Stimulated activated CD4-positive, alpha-beta T cell treated with anti-CD3 and anti-CD28 coated beads, Interleukin-4, amount 100 ng/mL, for 24 hours (primary cell): ENCODE results near the gene SUN3.

Source experiments
- DNase-seq: peaks from one replicate; pipeline ENCODE4 v3.0.0-alpha.2; 2020

Gene SUN3

DNA sequence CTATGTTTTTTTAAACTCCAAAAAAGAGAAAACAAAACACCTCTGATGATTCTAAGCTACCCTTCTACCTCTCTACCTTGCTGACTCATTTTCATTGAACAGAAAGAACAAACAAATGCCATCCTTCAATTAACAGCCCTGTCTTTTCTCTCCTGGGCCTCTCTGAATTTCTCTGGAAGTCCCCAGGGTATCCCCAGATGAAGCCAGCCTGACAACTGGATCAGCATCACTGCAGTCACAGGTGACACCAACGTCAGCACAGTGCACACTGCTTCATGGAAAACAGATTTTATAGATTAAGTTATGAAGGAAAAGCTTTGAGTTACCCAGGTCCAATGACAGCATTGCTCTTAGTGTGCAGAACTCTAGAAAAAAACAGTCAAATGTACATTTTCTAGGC, 55.2 kb downstream of the SUN3 start:
- DNase-seq, result no peak

DNA sequence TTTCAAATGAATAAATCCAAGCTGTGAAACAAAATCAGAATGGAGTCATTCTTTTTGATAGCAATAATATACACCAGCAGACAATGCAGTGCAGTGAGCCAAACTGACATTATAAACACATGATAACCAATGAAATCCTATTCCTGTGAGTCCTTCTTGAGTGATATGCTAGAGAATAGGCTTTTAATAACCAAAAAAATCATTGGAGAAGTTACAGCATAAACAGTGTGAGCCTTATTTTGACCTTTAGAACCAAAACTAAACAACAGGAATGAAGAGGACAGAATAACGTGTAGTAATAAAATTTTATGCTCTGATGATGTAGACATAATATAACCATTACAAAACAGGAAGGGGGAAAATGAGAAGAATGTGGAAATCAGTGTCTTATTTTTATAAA, 58.1 kb downstream of the SUN3 start:
- DNase-seq, result no peak

DNA sequence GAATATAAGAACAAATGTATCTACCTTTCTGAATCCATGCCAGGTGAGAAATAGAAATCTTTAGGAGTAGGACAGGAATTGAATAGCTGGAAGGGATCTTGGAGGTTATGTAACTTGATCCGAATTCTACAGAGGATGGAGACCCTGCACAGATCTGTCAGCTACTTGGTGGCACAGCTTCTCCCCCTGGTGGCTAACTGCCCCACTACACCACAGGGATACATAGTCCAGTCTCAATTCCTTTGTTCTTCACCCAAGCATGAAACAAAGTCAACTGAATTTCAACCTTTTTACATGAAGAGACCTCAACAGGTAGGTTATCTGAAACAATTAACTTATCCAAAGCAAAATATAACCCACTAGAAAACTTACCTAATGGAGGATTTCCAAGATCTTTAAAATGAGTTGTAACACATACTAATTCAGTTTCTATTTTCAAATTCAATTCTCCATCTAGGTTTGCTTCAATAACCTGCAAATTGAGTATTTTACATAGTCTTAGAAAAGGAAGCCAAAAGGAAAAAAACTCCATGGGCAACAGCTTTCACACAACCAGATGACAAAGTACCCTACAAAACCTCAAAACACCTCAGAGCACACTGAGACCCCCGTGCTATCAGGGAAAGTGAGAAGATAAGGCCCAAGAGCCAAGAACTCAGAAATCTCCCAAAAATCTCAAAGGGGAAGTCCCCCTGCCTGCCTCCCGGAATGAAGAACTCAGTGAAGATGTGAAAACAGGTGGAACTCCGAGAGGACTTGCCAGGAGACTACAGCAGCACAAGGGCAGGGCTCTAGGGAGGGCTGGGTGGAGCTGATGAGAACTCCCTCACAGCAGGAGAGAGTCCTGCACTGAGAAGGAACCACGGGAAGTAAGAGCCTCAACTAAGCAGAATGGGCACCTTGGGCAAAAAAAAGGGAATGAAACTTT, 59.8 kb downstream of the SUN3 start:
- DNase-seq, result peak; percentile 61

DNA sequence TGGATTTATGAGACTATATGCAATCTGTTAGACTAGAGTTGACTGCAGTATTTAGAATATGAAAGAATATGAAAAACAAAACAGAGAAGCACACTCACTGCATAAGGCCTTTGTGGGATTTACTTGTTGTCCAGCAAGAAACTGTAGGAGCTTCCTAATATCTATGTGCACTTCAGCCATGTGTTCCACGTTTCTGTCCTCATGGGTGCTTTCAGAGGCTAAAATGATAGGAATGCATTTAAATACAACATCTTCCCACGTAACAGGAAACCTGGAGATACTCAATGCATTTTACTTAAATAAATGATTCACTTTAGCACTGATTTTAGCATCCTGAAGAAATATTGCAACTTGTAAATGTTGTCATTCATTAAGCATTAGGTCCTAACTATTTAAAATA, 61.2 kb downstream of the SUN3 start:
- DNase-seq, result no peak

- DNase-seq, result no peak
These were observed 61.8 kb downstream of the SUN3 start for GRCh38 chr7:47967123-47967522.

- no peak for DNase-seq
These were observed 63.5 kb downstream of the SUN3 start for GRCh38 chr7:47965456-47965855.

DNA sequence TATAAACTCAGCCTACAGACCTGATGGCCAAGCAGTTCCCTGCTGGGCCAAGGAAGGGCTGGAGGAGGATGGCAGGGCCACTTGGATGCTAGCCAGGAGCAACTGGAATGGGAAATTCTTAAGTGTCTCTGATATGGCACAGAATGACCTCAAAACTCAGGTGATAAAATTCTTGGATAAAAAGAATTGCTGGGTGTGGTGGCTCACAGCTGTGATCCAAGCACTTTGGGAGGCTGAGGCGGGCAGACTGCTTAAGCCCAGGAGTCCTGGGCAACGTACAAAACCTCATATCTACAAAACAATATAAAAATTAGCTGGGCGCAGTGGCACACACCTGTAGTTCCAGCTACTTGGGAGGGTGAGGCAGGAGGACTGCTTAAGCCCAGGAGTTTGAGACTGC, 66.6 kb downstream of the SUN3 start:
- no peak for DNase-seq

DNA sequence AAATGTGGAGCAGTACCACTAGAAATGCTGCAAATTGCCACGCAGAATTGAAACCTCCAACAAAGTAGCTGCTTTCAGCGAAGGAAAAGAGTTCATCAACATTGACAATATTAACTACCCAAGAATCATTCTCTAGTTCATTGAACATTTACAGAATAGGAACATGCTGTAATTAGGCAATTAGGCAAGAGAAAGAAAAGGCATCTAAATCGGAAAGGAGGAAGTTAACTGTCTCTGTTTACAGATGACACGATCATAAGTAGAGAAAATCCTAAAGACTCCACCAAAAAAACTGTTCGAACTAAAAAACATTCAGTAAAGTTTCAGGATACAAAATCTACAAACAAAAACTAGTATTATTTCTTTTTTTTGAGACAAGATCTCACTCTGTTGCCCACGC, 71.8 kb downstream of the SUN3 start:
- no peak for DNase-seq

- DNase-seq, result no peak
These were observed 72.7 kb downstream of the SUN3 start for GRCh38 chr7:47956220-47956619.

- no peak for DNase-seq
These were observed 74.5 kb downstream of the SUN3 start for GRCh38 chr7:47954231-47954911.

DNA sequence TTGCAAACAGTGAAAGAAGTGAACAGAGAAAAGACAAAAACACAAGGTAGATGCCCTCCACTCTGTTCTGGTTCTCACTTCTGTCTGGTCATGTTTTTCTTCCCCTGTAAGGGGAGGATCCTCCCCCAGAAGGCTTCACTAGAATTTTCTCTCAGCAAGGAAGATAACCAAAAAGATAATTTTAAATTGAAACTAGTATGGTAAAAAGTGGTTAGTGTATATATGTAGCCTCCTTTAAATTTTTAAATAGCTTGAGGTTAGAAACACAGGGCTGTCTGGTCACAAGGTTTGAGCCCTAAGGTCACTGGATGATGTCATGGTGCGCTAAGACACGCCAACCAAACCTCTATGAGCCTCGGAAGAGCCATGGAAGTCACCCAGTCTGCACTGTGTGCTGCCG, 75.1 kb downstream of the SUN3 start:
- DNase-seq, result no peak

- DNase-seq, result no peak
These were observed 76.7 kb downstream of the SUN3 start for GRCh38 chr7:47952224-47952623.

- no peak for DNase-seq
These were observed 77.5 kb downstream of the SUN3 start for GRCh38 chr7:47951374-47951773.

DNA sequence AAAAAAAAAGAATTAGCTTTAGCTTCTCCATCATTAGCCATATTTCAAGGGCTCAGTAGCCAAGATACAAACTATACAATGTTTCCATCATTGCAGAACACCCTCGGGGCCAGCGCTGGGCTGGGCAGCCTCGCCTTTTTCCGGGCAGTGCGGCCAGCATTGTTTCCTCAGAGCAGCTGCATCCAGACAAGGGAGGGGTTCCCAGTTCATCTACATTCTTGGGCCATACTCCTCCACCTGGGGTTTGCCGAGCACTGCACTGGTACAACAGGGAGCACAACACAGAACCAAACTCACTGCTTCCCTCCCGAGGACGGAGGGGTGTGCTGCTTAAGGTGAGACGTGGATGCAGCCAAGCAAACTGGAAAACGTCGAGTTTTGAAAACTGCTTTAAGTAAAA, 78.2 kb downstream of the SUN3 start:
- DNase-seq, result no peak

- no peak for DNase-seq
These were observed 79.2 kb downstream of the SUN3 start for GRCh38 chr7:47949703-47950102.

DNA sequence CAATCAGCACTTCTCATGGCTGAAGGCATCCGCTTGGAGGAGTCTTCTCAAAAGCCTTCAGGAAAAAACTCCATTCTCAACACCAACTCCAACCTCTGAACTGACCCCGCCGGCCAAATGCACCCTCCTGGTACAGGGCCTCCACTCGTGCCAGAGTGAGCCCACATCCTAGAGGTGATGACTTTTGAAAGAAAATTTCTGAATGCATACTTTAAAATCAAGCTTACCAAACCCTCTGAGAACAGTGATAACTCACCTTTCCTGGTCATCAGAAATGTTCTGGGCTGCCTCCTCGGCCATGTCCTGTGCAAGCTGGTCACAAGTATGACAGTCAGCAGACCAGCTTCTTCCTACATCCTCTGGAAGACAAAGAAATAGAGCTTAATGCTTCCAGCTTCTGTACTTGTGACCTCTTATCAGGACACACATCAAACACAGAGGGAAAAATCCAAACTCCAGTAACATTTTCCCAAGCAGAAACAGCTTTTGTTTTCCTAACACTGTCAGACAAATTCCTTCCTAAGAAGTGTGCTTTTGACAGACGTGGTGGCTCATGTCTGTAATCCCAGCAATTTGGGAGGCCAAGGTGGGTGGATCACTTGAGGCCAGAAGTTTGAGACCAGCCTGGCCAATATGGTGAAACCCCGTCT, 80.6 kb downstream of the SUN3 start, which contains the start of gene PKD1L1:
Gene PKD1L1 (minus strand): TSS at position 326 of the 650 bp plus-strand sequence. CDS start 26 bp downstream, at position 300.
- no peak for DNase-seq

DNA sequence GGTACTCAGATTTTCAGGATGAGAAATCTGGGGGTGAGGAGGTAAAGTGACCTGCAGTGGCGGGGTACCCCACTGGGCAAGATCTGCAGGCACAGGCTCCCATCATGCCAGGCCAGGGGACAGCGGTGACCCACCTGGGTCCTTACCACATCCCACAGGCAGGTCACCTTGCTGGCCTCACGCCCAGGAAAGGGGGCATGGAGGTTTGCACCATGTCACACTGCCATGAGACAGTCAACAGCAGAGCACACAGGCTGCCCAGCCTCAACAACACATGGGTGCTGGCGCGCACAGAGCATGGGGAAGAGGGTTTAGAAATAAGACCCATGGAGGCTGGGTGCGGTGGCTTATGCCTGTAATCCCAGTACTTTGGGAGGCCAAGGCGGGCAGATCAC, 81.6 kb downstream of the SUN3 start:
- no peak for DNase-seq

DNA sequence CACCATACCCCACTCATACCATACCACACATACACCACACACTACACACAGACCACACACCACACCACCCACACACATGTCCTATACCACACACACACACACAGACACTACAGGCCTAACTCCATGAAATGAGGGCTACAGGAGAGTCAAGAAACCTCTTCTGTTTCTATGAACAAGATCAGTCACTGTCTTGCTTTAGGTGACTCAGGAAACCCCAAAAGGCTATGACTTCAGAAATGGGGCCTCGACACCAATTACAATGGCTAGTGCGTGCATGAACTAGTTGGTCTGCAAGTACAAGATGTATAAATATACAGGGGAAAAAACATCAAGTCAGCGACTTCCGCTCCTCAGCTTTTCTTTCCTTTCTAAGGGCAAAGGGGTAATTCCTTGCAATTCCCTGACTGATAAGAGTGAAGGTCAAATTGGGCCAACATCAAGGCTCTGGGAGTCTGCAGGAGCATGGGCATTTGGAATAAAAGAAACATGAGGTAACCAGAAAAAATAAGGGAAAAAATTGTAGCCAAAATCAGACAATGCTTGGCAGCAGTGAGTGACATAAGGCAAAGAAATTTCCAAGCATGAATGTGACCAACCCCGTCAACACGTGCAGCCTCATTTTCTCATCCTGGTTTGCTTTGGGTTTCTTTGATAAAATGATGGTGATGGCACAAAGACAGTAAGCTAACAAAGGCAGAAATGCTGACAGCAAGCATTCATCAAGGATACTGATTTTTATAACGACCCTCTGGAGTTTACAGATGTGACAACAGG, 82.1 kb downstream of the SUN3 start:
- no peak for DNase-seq

DNA sequence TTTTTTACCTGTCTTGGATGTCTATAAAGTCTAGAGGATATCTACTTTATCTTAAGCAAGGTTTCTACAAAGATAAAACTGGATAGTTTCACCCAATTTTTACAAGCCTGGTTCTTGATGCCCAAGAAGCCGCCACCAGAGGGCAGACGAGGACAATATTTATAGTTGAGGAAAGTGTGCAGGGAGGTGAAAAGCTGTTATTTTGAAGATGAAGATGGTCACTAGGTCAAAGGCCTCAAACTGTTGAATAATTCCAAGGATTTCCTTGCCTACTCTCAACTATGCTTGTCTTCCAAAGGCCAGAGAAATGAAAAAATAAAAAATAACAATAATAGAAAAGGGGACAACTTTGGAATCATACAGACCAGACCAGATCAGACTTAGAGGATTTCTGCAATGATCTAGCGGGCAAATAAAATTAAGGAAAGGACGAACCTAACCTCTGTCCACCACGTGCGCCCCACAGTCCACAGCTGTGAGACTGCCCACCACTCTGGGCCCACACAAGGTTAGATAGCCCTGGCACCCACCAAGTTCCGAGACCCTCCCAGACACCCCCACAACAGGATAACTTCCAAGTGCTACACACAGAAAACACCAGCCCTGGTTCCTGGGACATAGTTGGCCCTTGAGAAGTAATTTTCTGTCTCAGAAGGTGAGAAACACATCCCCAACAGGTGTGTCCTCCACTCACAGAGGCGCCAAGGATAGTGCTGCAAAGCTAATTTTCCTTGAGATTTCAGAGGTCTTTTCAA, 83.5 kb downstream of the SUN3 start:
- peak; percentile 79 for DNase-seq

DNA sequence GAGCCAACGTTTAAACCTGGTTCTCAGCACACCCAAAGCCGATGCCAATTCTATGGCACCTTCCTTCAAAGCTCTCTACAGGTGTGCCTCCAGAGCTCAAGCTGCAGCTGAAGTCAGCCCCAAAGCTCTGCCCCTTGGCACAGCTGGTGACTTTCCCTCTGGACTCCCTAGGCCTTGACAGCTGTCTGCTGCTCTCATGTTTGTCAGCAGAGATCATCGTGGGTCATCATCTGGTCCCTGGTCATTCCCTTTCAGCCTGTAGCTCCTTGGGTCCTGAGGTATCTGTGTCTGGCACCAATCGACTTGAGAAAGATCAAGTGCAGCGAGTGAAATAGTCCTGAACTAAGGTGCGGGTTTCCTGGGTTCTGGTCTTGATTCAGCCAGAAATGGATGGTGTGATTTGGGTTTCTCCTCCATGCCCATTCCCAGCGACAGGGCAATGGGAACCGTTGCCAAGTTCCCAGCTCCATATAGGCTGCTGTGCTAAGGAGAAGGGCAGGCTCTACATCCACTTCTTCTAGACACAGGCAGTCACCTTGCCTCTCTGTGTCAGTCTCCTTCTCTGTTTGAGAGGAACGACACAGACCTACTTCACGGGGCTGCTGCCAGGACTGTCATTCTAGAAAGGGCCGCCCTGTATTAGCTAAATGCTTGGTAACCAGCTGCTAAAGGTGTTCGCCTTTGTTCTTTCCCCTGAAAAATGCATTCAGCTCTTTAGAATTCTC, 84.2 kb downstream of the SUN3 start:
- no peak for DNase-seq

DNA sequence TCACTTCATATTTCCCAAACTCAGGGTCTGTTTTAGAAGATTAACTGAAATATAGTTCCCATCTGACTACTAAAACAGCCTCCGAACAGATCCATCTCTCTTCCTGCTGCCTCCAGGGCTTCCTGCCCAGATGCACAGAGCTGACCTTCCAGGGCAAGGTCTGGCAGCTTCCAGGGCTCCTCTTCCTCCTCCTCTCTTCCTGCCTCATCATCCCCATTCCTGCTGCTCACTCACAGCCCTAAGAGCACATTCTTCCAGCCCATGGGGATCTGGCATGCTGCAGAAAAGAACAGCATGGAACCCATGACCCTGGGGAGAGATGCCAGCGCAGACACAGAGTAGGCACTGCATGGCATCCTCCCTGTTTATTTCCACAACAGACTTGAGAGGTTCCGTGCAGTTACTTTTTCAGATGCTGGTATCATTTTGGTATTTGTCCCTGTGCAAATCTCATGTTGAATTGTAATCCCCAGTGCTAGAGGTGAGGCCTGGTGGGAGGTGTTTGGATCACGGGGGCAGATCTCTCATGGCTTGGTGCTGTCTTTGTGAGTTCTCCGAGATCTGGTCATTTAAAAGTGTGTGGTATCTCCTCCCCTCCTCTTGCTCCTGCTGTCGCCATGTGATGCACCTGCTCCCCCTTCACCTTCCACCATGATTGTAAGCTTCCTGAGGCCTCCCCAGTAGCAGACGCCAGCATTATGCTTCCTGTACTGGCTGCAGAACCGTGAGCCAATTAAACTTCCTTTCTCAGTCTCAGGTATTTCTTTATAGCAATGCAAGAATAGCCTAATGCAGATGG, 85.0 kb downstream of the SUN3 start:
- DNase-seq, result no peak
